ENCODE results near the gene RNF150. TPM values are rescaled to one million over a fixed set of nuclear protein-coding genes. Genes with fewer than 3 reads are reported as not detected.

The RNF150 gene
- total and polyA plus RNA-seq, 2 of the 4 experiments (the other 2 are of a cell fraction), result 6.2 to 18.1 TPM

DNA sequence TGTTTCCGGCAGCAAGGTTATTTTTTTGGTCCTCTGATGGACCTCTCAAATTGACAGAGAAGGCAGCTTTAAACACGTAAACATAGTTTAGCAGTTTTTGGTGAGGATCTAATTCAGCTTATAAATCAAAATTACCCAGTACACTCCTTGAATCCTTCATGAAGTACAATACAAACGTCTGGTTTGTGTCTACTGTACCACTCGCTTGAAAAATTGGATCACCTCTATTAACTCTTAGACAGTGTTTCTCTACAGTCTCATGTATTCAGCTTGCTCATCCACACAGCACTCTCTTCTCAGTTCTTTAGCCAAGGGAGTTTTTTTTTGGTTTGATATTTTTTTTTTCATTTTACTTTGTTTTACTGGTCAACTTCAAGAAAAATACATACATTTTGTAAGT lies 113.5 kb downstream of the RNF150 start:
- Histone ChIP-seq H3K56ac (ENCODE audit: extremely low read depth, insufficient read depth, low read length) (no peak overlapping the region), H2BK5ac (ENCODE audit: low read depth, low read length, poor library complexity, severe bottlenecking) (no peak overlapping the region), H2BK20ac (ENCODE audit: low read depth, low read length) (no peak overlapping the region), H3K4ac (ENCODE audit: low read depth, low read length) (no peak overlapping the region), H2BK15ac (ENCODE audit: low read depth, low read length) (no peak overlapping the region), H2AFZ (replicated peaks; ENCODE audit: low read length, poor library complexity) (no peak overlapping the region), H3K36me3 (ENCODE audit: control insufficient read depth, insufficient read depth, low read length) (no peaks in the 10 kb centered on the region), H4K8ac (ENCODE audit: low read depth in 2 of 2, low read length in 2 of 2) (no peak overlapping the region), H3K23ac (ENCODE audit: low read depth, low read length) (no peak overlapping the region), H3K9me3 (ENCODE audit: control insufficient read depth, insufficient read depth, low read length) (no peaks in the 10 kb centered on the region), H3K4me2 (ENCODE audit: low read depth, low read length) (no peak overlapping the region), H4K5ac (ENCODE audit: low read depth, low read length) (no peak overlapping the region), H3K4me1 (ENCODE audit: control insufficient read depth, insufficient read depth, low read length) (peaks cover 2% of the 10 kb centered on the region), H3K4me3 (ENCODE audit: insufficient read depth, low read depth, low read length) (no peak overlapping the region), H3K79me1 (ENCODE audit: low read depth in 1 of 2, low read length in 2 of 2) (no peaks in the 10 kb centered on the region), H3K9ac (ENCODE audit: low read depth, low read length) (no peak overlapping the region), H3K18ac (ENCODE audit: low read depth, low read length) (no peak overlapping the region), H3K27me3 (ENCODE audit: control insufficient read depth, insufficient read depth, low read length) (no peaks in the 10 kb centered on the region), H3K9me1 (ENCODE audit: insufficient read depth, low read length) (no peaks in the 10 kb centered on the region), H2AK5ac (ENCODE audit: low read depth, low read length) (no peak overlapping the region), H3K27ac (ENCODE audit: insufficient read depth, low read length) (no peak overlapping the region), H3K14ac (replicated peaks; ENCODE audit: low read depth, low read length) (no peak overlapping the region), H4K91ac (ENCODE audit: insufficient read depth, low read depth, low read length) (no peak overlapping the region), H2AK9ac (replicated peaks; ENCODE audit: low read depth, low read length, poor library complexity) (no peak overlapping the region), H2BK120ac (ENCODE audit: low read depth, low read length) (no peak overlapping the region), H4K20me1 (ENCODE audit: insufficient read depth, low read length) (no peaks in the 10 kb centered on the region)
- ChIA-PET POLR2A (ENCODE audit: unreplicated experiment) (no interaction called here), CTCF (no interaction called here)
- ATAC-seq (ENCODE audit: low read depth) (no peak), DNase-seq (no peak)
- dilution Hi-C loops (cut with HindIII; ENCODE audit: low sequenced_read_pairs, unreplicated experiment), result no loop called here
- TF ChIP-seq MXI1 (IDR thresholded peaks at IDR 0.05; ENCODE audit: borderline replicate concordance, low read depth, low read length), result no peak
- TF ChIP-seq CEBPB (IDR thresholded peaks at IDR 0.05; ENCODE audit: low read depth, low read length), result no peak
- TF ChIP-seq, protein P1, sequence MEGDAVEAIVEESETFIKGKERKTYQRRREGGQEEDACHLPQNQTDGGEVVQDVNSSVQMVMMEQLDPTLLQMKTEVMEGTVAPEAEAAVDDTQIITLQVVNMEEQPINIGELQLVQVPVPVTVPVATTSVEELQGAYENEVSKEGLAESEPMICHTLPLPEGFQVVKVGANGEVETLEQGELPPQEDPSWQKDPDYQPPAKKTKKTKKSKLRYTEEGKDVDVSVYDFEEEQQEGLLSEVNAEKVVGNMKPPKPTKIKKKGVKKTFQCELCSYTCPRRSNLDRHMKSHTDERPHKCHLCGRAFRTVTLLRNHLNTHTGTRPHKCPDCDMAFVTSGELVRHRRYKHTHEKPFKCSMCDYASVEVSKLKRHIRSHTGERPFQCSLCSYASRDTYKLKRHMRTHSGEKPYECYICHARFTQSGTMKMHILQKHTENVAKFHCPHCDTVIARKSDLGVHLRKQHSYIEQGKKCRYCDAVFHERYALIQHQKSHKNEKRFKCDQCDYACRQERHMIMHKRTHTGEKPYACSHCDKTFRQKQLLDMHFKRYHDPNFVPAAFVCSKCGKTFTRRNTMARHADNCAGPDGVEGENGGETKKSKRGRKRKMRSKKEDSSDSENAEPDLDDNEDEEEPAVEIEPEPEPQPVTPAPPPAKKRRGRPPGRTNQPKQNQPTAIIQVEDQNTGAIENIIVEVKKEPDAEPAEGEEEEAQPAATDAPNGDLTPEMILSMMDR (conservative IDR thresholded peaks at IDR 0.05; ENCODE audit: low read depth, low read length), result no peak
- TF ChIP-seq MAFK (IDR thresholded peaks at IDR 0.05; ENCODE audit: low read depth, low read length), result no peak
- no peak for TF ChIP-seq POLR2A (IDR thresholded peaks at IDR 0.05; ENCODE audit: low read depth, low read length)
- TF ChIP-seq SMC3 (IDR thresholded peaks at IDR 0.05; ENCODE audit: low read depth, low read length), result no peak
- no peak for TF ChIP-seq RCOR1 (IDR thresholded peaks at IDR 0.05; ENCODE audit: insufficient replicate concordance, low read length)
- no peak for TF ChIP-seq RFX5 (IDR thresholded peaks at IDR 0.05; ENCODE audit: low read depth, low read length)
- no peak for TF ChIP-seq MAZ (IDR thresholded peaks at IDR 0.05; ENCODE audit: borderline replicate concordance, low read depth, low read length)
- no peak for TF ChIP-seq NFE2L2 (IDR thresholded peaks at IDR 0.05; ENCODE audit: low read depth, low read length)
- TF ChIP-seq CHD1 (IDR thresholded peaks at IDR 0.05; ENCODE audit: low read depth, low read length), result no peak
- TF ChIP-seq, protein P2, sequence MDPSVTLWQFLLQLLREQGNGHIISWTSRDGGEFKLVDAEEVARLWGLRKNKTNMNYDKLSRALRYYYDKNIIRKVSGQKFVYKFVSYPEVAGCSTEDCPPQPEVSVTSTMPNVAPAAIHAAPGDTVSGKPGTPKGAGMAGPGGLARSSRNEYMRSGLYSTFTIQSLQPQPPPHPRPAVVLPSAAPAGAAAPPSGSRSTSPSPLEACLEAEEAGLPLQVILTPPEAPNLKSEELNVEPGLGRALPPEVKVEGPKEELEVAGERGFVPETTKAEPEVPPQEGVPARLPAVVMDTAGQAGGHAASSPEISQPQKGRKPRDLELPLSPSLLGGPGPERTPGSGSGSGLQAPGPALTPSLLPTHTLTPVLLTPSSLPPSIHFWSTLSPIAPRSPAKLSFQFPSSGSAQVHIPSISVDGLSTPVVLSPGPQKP (IDR thresholded peaks at IDR 0.05; ENCODE audit: borderline replicate concordance, low read depth, low read length), result no peak
- no peak for TF ChIP-seq FOS (IDR thresholded peaks at IDR 0.05; ENCODE audit: low read depth, low read length)
- no TSS peak for BruUV-seq (replicated peaks)
- intact Hi-C loops (cut with micrococcal nuclease), result no loop called here
- in situ Hi-C loops (cut with MboI; ENCODE audit: low sequenced_read_pairs), result no loop called here
- WGBS, 2 experiments (ENCODE audit: extremely low coverage in 2 of 2, insufficient read length in 1 of 2), result no CpG with 5 or more reads among the region's 4 CpGs
